B cell (primary cell): ENCODE measurements around the gene ZNF774. TPM values are rescaled to one million over a fixed set of nuclear protein-coding genes. Genes with fewer than 3 reads are reported as not detected.

Source experiments
- ATAC-seq: fragments of 200-7000 bp; cut with Tn5 transposase; one replicate; pipeline ENCODE4 v1.10.0; 2021; ENCODE audit warnings: low read depth, mild to moderate bottlenecking, moderate number of reproducible peaks, moderate library complexity
- CTCF ChIA-PET: fragments of 350-600 bp; sonication (Branson Sonifier 250); formaldehyde crosslinking; loops from one replicate; lab custom pipeline; 2021; ENCODE audit warnings: antibody characterized with exemption, inconsistent platforms; lab: Charles Lee
- POLR2A ChIA-PET: fragments of 350-600 bp; sonication (Branson Sonifier 250); formaldehyde crosslinking; loops from one replicate; lab custom pipeline; 2021; ENCODE audit warnings: antibody characterized with exemption; lab: Charles Lee
- DNase-seq: peaks from one replicate; pipeline ENCODE4 v3.0.0; 2013
- H2AFZ ChIP-seq: 2 replicates; pipeline ENCODE4 v1.6.1; 2012; ENCODE audit warnings: mild to moderate bottlenecking, low read depth, low read length; ENCODE audit not compliant: insufficient read depth, poor library complexity, severe bottlenecking
- H3K27ac ChIP-seq, 2 donors: 1 replicate in 1 of 2; 2 replicates in 1 of 2; pipeline ENCODE4 v1.5.1; 2012 to 2013; ENCODE audit warnings: low read length in 2 of 2, mild to moderate bottlenecking in 2 of 2, moderate library complexity in 1 of 2
- H3K27me3 ChIP-seq, 4 experiments: fragments of 200-600 bp in 1 of 4; sonication (generic) in 1 of 4; replicated peaks in 1 of 4; 1 replicate in 2 of 4; 2 replicates in 2 of 4; pipeline versions ENCODE4 v1.6.1 to v1.7.0; 2013 to 2016; ENCODE audit warnings: low read length in 3 of 4, mild to moderate bottlenecking in 2 of 4, mixed read lengths in 1 of 4, moderate library complexity in 1 of 4; ENCODE audit not compliant: insufficient read depth in 4 of 4, control insufficient read depth in 3 of 4; ENCODE audit errors: control extremely low read depth in 1 of 4
- H3K36me3 ChIP-seq, 2 experiments: replicated peaks in 1 of 2; 1 replicate in 1 of 2; 2 replicates in 1 of 2; pipeline versions ENCODE4 v1.6.1 to v1.7.1; 2013; ENCODE audit warnings: low read length in 1 of 2; ENCODE audit not compliant: insufficient read depth in 2 of 2, control insufficient read depth in 1 of 2; ENCODE audit errors: control extremely low read depth in 1 of 2, extremely low read depth in 1 of 2
- H3K4me1 ChIP-seq, 2 donors: fragments of 200-600 bp in 1 of 2; sonication (generic) in 1 of 2; 1 replicate in 1 of 2; 2 replicates in 1 of 2; pipeline versions ENCODE4 v1.5.1 to v1.6.1; 2013 to 2017; ENCODE audit warnings: low read length in 2 of 2; ENCODE audit not compliant: control insufficient read depth in 2 of 2, insufficient read depth in 2 of 2
- H3K4me2 ChIP-seq: replicated peaks from 2 replicates; pipeline ENCODE3; 2012; ENCODE audit warnings: mild to moderate bottlenecking, low read depth, low read length; ENCODE audit not compliant: poor library complexity, severe bottlenecking
- H3K4me3 ChIP-seq, 5 experiments: fragments of 200-600 bp in 1 of 5; sonication (generic) in 1 of 5; 1 replicate in 3 of 5; 2 replicates in 2 of 5; pipeline versions ENCODE4 v1.5.1 to v1.7.0; 2011 to 2016; ENCODE audit warnings: low read length in 4 of 5, mild to moderate bottlenecking in 4 of 5, low read depth in 2 of 5, control low read depth in 1 of 5, moderate library complexity in 1 of 5; ENCODE audit not compliant: insufficient read depth in 1 of 5; ENCODE audit errors: control extremely low read depth in 1 of 5, extremely low read depth in 1 of 5
- H3K79me2 ChIP-seq: fragments of 200-600 bp; sonication (generic); one replicate; pipeline ENCODE4 v1.6.0; 2016; ENCODE audit warnings: low read length; ENCODE audit not compliant: control insufficient read depth, insufficient read depth
- H3K9ac ChIP-seq: fragments of 200-600 bp; sonication (generic); 2 replicates; pipeline ENCODE4 v1.6.1; 2017; ENCODE audit warnings: mild to moderate bottlenecking, low read length, moderate library complexity
- H3K9me3 ChIP-seq, 3 donors: one replicate each; pipeline versions ENCODE4 v1.6.1 to v1.7.1; 2013; ENCODE audit warnings: low read length in 2 of 3; ENCODE audit not compliant: control insufficient read depth in 2 of 3, insufficient read depth in 1 of 3; ENCODE audit errors: control extremely low read depth in 1 of 3
- H4K20me1 ChIP-seq: 2 replicates; pipeline ENCODE4 v1.6.0; 2012; ENCODE audit warnings: mild to moderate bottlenecking, low read length; ENCODE audit not compliant: insufficient read depth, control insufficient read depth, poor library complexity, severe bottlenecking
- H3K27ac Mint-ChIP-seq: one replicate; pipeline ENCODE4 v1.8.0; 2021; ENCODE audit warnings: mixed read lengths
- H3K27me3 Mint-ChIP-seq: one replicate; pipeline ENCODE4 v1.8.0; 2021; ENCODE audit warnings: mixed read lengths
- H3K4me1 Mint-ChIP-seq: one replicate; pipeline ENCODE4 v1.8.0; 2021; ENCODE audit warnings: mixed read lengths
- H3K4me3 Mint-ChIP-seq: one replicate; pipeline ENCODE4 v1.8.0; 2021; ENCODE audit warnings: mixed read lengths
- H3K9me3 Mint-ChIP-seq: one replicate; pipeline ENCODE4 v1.8.0; 2022; ENCODE audit warnings: mixed read lengths; ENCODE audit not compliant: insufficient read depth
- CTCF ChIP-seq: fragments of 200-600 bp; IDR thresholded peaks from one replicate; pipeline ENCODE4 v1.8.0; 2022; ENCODE audit warnings: antibody characterized with exemption, mild to moderate bottlenecking
- EZH2 ChIP-seq: IDR thresholded peaks from 2 replicates; pipeline ENCODE4 v1.6.1; 2012; ENCODE audit warnings: borderline replicate concordance, low read depth, mild to moderate bottlenecking, moderate library complexity, low read length; ENCODE audit not compliant: insufficient read depth, poor library complexity, severe bottlenecking
- WGBS: methylation state at CpG from one replicate; pipeline ENCODE4 v1.1.5; 2013; ENCODE audit warnings: missing lambda C conversion rate; ENCODE audit not compliant: insufficient coverage; 5-methylcytosine and 5-hydroxymethylcytosine counted together
- intact Hi-C: fragments of 100-400 bp; cut with micrococcal nuclease; formaldehyde crosslinking; loops from one replicate; pipeline ENCODE4 v1.10.0; 2022
- polyA plus RNA-seq: library from polyadenylated mRNA; depleted of rRNA; stranded (reverse); fragments of >200 nt; gene quantifications from 2 replicates; pipeline ENCODE4 v1.2.3, GENCODE V29; 2012
- total RNA-seq, 2 donors: library from RNA; stranded (reverse); fragments of 120-200 nt in 1 of 2; gene quantifications; 1 replicate in 1 of 2; 2 replicates in 1 of 2; pipeline versions ENCODE4 v1.2.3 to v1.2.4, GENCODE V29; 2013 to 2022

ZNF774 gene
- total and polyA plus RNA-seq, 2 donors (not counting 1 experiment from before 2014, with no cell fraction given) = 0.19 to 0.54 TPM

GRCh38 chr15:90318591-90318990, 33.5 kb upstream of the ZNF774 start:
- Histone ChIP-seq H3K9ac (no peak overlapping the region), H3K4me3 (no peak overlapping the region), H2AFZ (no peak overlapping the region), H3K9me3 (no peaks in the 10 kb centered on the region), H3K4me1 (peaks cover 3 to 7% of the 10 kb centered on the region in 2 donors), H3K79me2 (no peaks in the 10 kb centered on the region), H3K36me3 (no peaks in the 10 kb centered on the region), H4K20me1 (no peaks in the 10 kb centered on the region), H3K27ac (no peak overlapping the region), H3K27me3 (peaks cover 0 to 3% (median 2%) of the 10 kb centered on the region in 4 experiments), H3K4me2 (no peak overlapping the region)
- intact Hi-C loops = no loop called here
- no peak for ATAC-seq
- Mint-ChIP-seq H3K27me3 (no peaks in the 10 kb centered on the region), H3K4me3 (no peak overlapping the region), H3K27ac (no peak overlapping the region), H3K9me3 (no peaks in the 10 kb centered on the region), H3K4me1 (peaks cover 5% of the 10 kb centered on the region)
- no peak for DNase-seq
- ChIA-PET CTCF (interaction anchor here (0.6 to 4.7 kb wide), 12 partner anchors 10 to 965 kb away, joined by 3 to 89 read pairs (median 11); partner anchors contain the start of genes MAN2A2 and UNC45A), POLR2A (no interaction called here)
- WGBS = 75% methylated on average over 2 of the region's 4 CpGs
- TF ChIP-seq CTCF (no peak), EZH2 (no peak)

GRCh38 chr15:90320062-90320884, 31.8 kb upstream of the ZNF774 start:
- POLR2A ChIA-PET = no interaction called here
- TF ChIP-seq CTCF = peak; percentile 95
- TF ChIP-seq EZH2 = no peak
- no peaks in the 10 kb centered on the region for H3K27me3 Mint-ChIP-seq
- Histone ChIP-seq H2AFZ (peak overlapping the region; percentile 72), H3K9me3 (no peaks in the 10 kb centered on the region), H3K79me2 (no peaks in the 10 kb centered on the region), H4K20me1 (no peaks in the 10 kb centered on the region), H3K36me3 (no peaks in the 10 kb centered on the region), H3K27me3 (no peaks in the 10 kb centered on the region), H3K4me3 (peak overlapping the region in 1 of 5 experiments; percentile 9), H3K27ac (no peak overlapping the region), H3K9ac (no peak overlapping the region), H3K4me1 (peaks cover 3 to 7% of the 10 kb centered on the region in 2 donors), H3K4me2 (peak overlapping the region; percentile 54)
- no peak overlapping the region for H3K27ac Mint-ChIP-seq
- H3K9me3 Mint-ChIP-seq = no peaks in the 10 kb centered on the region
- intact Hi-C loops = loop anchor here (1.0 kb wide), 3 partner anchors 162 to 565 kb away; no protein-coding TSS in a partner anchor
- CTCF ChIA-PET = interaction anchor here (0.7 to 4.7 kb wide), 61 partner anchors 10 to 953 kb away, joined by 3 to 89 read pairs (median 4); partner anchors contain the start of genes HDDC3, IQGAP1, MAN2A2 and SEMA4B
- DNase-seq (peak; percentile 84), ATAC-seq (peak; percentile 98)
- peak overlapping the region; percentile 2 for H3K4me3 Mint-ChIP-seq
- WGBS = 5% methylated on average over 12 of the region's 17 CpGs
- peaks cover 5% of the 10 kb centered on the region for H3K4me1 Mint-ChIP-seq
